ENCODE measurements around the gene MAP1B.
"Not testable (repeated sequence)": the region's sequence is repeated elsewhere in the genome, so short reads cannot be mapped to it uniquely, and the experiment has no call there.

The MAP1B gene

GRCh38 chr5:72166070-72166979 is 59.0 kb downstream of the MAP1B start:
- peak; percentile 58 for DNase-seq

- no peak for DNase-seq
These were observed 60.0 kb downstream of the MAP1B start for GRCh38 chr5:72167257-72167656.

GRCh38 chr5:72167804-72168203 is 60.5 kb downstream of the MAP1B start:
- no peak for DNase-seq

- no peak for DNase-seq
These were observed 62.8 kb downstream of the MAP1B start for GRCh38 chr5:72170101-72170500.

GRCh38 chr5:72171181-72171580 is 63.9 kb downstream of the MAP1B start:
- DNase-seq: not testable (repeated sequence)

GRCh38 chr5:72171667-72172066 is 64.4 kb downstream of the MAP1B start:
- no peak for DNase-seq

GRCh38 chr5:72172786-72173185 is 65.5 kb downstream of the MAP1B start:
- DNase-seq: no peak

- DNase-seq: no peak
These were observed 70.3 kb downstream of the MAP1B start for GRCh38 chr5:72177538-72177937.

- DNase-seq: no peak
These were observed 71.9 kb downstream of the MAP1B start for GRCh38 chr5:72179028-72179815.

- no peak for DNase-seq
These were observed 72.7 kb downstream of the MAP1B start for GRCh38 chr5:72179816-72180440.

- no peak for DNase-seq
These were observed 73.7 kb downstream of the MAP1B start for GRCh38 chr5:72180925-72181324.

GRCh38 chr5:72182686-72183085 is 75.4 kb downstream of the MAP1B start:
- no peak for DNase-seq

GRCh38 chr5:72183101-72183520 is 75.8 kb downstream of the MAP1B start:
- no peak for DNase-seq

- no peak for DNase-seq
These were observed 77.1 kb downstream of the MAP1B start for GRCh38 chr5:72184408-72184807.

- no peak for DNase-seq
These were observed 78.4 kb downstream of the MAP1B start for GRCh38 chr5:72185496-72186329.

GRCh38 chr5:72187388-72188075 is 80.3 kb downstream of the MAP1B start:
- DNase-seq: no peak

- no peak for DNase-seq
These were observed 80.9 kb downstream of the MAP1B start for GRCh38 chr5:72188166-72188565.

GRCh38 chr5:72189146-72189545 is 81.9 kb downstream of the MAP1B start:
- no peak for DNase-seq

GRCh38 chr5:72191404-72191803 is 84.1 kb downstream of the MAP1B start:
- DNase-seq: no peak

- DNase-seq: no peak
These were observed 87.6 kb downstream of the MAP1B start for GRCh38 chr5:72194846-72195245.

- no peak for DNase-seq
These were observed 88.3 kb downstream of the MAP1B start for GRCh38 chr5:72195581-72195980.

GRCh38 chr5:72197393-72197792 is 90.1 kb downstream of the MAP1B start:
- DNase-seq: no peak
